ENCODE data around the gene TBCE. TPM values are rescaled to one million over a fixed set of nuclear protein-coding genes. Genes with fewer than 3 reads are reported as not detected.

TBCE gene
- total RNA-seq, 2 experiments from 2014 or later: 21.8 to 24.0 TPM

DNA sequence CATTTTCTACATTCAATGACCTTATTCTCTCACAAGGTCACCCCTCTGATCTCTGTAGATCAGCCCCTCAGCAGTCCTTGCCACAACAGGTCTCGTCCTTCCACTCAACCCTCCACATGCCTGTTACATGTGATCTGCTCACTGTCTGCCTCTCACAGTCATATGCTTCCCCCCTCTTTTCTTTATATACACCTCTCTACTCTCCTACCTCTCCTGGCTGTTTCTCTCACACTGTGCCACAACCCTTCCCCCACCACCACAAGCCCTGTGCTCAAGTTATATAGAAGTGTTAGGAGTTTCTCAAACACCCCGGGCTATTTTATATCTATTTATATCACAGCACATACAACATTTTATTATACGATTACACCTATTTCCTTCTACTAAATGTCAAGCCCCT, 124.4 kb downstream of the TBCE start:
- POLR2A ChIA-PET: no interaction called here
- intact Hi-C loops (cut with micrococcal nuclease): no loop called here

DNA sequence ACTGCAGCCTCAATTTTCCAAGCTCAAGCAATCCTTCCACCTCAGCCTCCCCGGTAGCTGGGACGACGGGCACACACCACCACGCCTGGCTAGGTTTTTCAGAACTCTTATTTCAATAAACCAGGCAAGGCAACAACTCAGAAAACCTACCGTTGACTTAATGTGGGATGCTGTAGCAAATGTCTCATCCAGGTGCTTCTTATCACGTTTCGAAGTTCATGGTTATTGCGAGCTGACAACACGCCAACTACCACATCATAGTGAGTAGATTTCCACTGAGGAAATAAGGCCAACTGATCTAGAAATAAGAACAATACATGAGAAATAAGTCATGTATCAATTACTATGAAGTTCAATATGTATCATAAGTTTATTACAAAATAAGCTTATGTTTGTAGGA, 127.3 kb downstream of the TBCE start:
- peaks cover 26% of the 10 kb centered on the region for H3K4me1 Mint-ChIP-seq (ENCODE audit: low read depth)
- POLR2A ChIA-PET: interaction anchor here (0.6 to 1.1 kb wide), 3 partner anchors 8 to 10 kb away, joined by 3 to 9 read pairs (median 4); partner anchors contain the start of gene B3GALNT2
- CTCF ChIA-PET: interaction anchor here (0.8 to 1.0 kb wide), 4 partner anchors 9 to 19 kb away, joined by 3 to 4 read pairs (median 3); partner anchors contain the start of gene B3GALNT2
- H3K27ac Mint-ChIP-seq: no peak overlapping the region
- intact Hi-C loops (cut with micrococcal nuclease): no loop called here
- H3K9me3 Mint-ChIP-seq: no peaks in the 10 kb centered on the region
- H3K27me3 Mint-ChIP-seq: no peaks in the 10 kb centered on the region
- peaks cover 24% of the 10 kb centered on the region for H3K36me3 Mint-ChIP-seq (ENCODE audit: low read depth)
- ATAC-seq (no peak), DNase-seq (no peak)
- TF ChIP-seq, protein P1, sequence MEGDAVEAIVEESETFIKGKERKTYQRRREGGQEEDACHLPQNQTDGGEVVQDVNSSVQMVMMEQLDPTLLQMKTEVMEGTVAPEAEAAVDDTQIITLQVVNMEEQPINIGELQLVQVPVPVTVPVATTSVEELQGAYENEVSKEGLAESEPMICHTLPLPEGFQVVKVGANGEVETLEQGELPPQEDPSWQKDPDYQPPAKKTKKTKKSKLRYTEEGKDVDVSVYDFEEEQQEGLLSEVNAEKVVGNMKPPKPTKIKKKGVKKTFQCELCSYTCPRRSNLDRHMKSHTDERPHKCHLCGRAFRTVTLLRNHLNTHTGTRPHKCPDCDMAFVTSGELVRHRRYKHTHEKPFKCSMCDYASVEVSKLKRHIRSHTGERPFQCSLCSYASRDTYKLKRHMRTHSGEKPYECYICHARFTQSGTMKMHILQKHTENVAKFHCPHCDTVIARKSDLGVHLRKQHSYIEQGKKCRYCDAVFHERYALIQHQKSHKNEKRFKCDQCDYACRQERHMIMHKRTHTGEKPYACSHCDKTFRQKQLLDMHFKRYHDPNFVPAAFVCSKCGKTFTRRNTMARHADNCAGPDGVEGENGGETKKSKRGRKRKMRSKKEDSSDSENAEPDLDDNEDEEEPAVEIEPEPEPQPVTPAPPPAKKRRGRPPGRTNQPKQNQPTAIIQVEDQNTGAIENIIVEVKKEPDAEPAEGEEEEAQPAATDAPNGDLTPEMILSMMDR (IDR thresholded peaks at IDR 0.05): no peak
- no peak overlapping the region for H3K4me3 Mint-ChIP-seq

More for the DNA sequence above, 124.4 kb downstream of the TBCE start:
- Mint-ChIP-seq H3K36me3 (ENCODE audit: low read depth) (peaks cover 26% of the 10 kb centered on the region), H3K4me1 (ENCODE audit: low read depth) (peaks cover 27% of the 10 kb centered on the region), H3K27me3 (no peaks in the 10 kb centered on the region), H3K4me3 (no peak overlapping the region), H3K27ac (no peak overlapping the region), H3K9me3 (no peaks in the 10 kb centered on the region)
- ATAC-seq: no peak
- CTCF ChIA-PET: no interaction called here
- TF ChIP-seq, protein P1 (IDR thresholded peaks at IDR 0.05): no peak
- DNase-seq: no peak

DNA sequence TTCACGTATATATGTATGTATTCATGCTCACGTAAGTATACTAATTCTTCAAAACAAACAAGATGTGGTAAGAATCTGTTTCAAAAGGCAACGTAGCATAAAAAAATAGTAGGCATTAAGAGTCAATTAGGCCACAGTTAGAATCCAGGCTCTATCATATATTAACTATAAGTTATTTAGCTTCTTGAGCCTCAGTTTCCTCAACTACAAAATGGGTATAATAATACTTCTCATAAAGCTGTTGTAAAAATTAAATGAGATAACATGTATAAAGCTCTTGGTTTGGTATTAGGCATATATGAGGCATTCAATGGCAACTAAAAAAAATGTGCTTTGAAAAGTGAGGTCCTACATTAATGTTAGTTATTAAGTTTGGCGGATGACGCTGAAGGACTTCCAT, 127.8 kb downstream of the TBCE start:
- TF ChIP-seq, protein P1 (IDR thresholded peaks at IDR 0.05): no peak
- no peaks in the 10 kb centered on the region for H3K27me3 Mint-ChIP-seq
- ChIA-PET POLR2A (interaction anchor here (0.6 to 1.0 kb wide), 2 partner anchors 9 to 10 kb away, joined by 3 to 9 read pairs; partner anchors contain the start of gene B3GALNT2), CTCF (interaction anchor here (0.8 to 1.0 kb wide), 4 partner anchors 9 to 19 kb away, joined by 3 to 4 read pairs (median 3); partner anchors contain the start of gene B3GALNT2)
- peaks cover 21% of the 10 kb centered on the region for H3K4me1 Mint-ChIP-seq (ENCODE audit: low read depth)
- H3K4me3 Mint-ChIP-seq: no peak overlapping the region
- intact Hi-C loops (cut with micrococcal nuclease): no loop called here
- ATAC-seq (no peak), DNase-seq (no peak)
- H3K36me3 Mint-ChIP-seq (ENCODE audit: low read depth): peaks cover 24% of the 10 kb centered on the region
- no peak overlapping the region for H3K27ac Mint-ChIP-seq
- no peaks in the 10 kb centered on the region for H3K9me3 Mint-ChIP-seq

DNA sequence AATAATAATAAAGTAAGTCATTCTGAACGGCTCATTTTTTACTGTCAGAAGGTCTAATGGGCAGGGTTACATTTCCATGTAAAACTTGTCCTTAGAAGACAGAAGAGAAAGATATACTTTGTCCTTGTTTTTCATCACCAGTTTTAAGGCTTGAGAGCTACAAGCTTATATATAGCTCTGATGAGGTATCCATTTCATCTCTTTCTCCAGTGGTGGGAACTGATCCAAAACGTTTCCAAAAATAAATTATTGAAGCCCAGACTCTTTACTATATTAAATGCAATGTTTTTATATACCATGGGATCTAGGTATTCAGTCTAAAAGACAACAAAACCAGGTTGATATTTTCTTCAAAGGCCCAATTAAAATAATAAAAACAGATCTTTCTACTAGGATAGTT, 128.3 kb downstream of the TBCE start:
- TF ChIP-seq, protein P1 (IDR thresholded peaks at IDR 0.05): no peak
- DNase-seq (no peak), ATAC-seq (no peak)
- ChIA-PET CTCF (interaction anchor here (1.0 kb wide), 1 partner anchor 8 kb away, joined by 4 read pairs; the partner anchor contains the start of gene B3GALNT2), POLR2A (interaction anchor here (1.0 kb wide), 1 partner anchor 9 kb away, joined by 9 read pairs; the partner anchor contains the start of gene B3GALNT2)
- H3K27ac Mint-ChIP-seq: no peak overlapping the region
- H3K4me3 Mint-ChIP-seq: no peak overlapping the region
- peaks cover 24% of the 10 kb centered on the region for H3K36me3 Mint-ChIP-seq (ENCODE audit: low read depth)
- H3K4me1 Mint-ChIP-seq (ENCODE audit: low read depth): peaks cover 22% of the 10 kb centered on the region
- no peaks in the 10 kb centered on the region for H3K27me3 Mint-ChIP-seq
- H3K9me3 Mint-ChIP-seq: no peaks in the 10 kb centered on the region
- intact Hi-C loops (cut with micrococcal nuclease): no loop called here

DNA sequence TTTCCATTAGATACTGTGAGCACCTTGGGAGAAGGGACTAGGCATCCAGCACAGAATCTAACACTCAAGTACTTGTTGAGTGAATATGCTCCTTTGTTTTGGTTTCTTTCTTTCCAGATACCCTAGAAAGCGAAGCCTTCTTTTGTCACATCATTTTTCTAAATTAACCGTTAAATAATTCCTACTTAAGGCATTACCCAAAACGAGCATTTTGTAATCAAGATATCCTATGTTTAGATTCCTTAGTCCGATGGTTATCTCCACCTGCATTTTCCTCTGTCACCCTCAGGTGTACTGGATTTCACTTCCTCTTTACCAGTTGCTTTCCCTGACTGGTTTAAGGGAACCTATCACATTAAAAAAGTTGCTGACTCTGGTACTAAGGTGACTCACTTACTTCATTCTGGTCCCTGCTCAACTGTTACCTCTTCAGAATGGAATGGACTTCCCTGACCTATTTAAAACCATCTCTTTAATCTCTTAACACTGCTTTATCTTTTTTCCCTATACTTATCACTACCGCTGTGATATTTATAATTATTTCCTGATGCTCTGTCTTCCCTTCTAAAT, 133.8 kb downstream of the TBCE start:
- no peaks in the 10 kb centered on the region for H3K9me3 Mint-ChIP-seq
- ChIA-PET CTCF (no interaction called here), POLR2A (no interaction called here)
- no peak overlapping the region for H3K27ac Mint-ChIP-seq
- intact Hi-C loops (cut with micrococcal nuclease): no loop called here
- H3K4me1 Mint-ChIP-seq (ENCODE audit: low read depth): peaks cover 21% of the 10 kb centered on the region
- no peak overlapping the region for H3K4me3 Mint-ChIP-seq
- H3K36me3 Mint-ChIP-seq (ENCODE audit: low read depth): peaks cover 1% of the 10 kb centered on the region
- ATAC-seq: no peak
- DNase-seq: no peak
- TF ChIP-seq, protein P1 (IDR thresholded peaks at IDR 0.05): no peak
- H3K27me3 Mint-ChIP-seq: no peaks in the 10 kb centered on the region
